Colon (tissue), 2 donors: ENCODE data around the gene MESD.
"Not testable (repeated sequence)": the region's sequence is repeated elsewhere in the genome, so short reads cannot be mapped to it uniquely, and the experiment has no call there.

ENCODE experiments used
- FAIRE-seq: peaks from 2 replicates; lab custom pipeline; 2012; peaks lifted over from hg19 to GRCh38; lab: Jason Lieb, UNC
- donor health status: control.
- donor health status: control.

MESD gene

DNA sequence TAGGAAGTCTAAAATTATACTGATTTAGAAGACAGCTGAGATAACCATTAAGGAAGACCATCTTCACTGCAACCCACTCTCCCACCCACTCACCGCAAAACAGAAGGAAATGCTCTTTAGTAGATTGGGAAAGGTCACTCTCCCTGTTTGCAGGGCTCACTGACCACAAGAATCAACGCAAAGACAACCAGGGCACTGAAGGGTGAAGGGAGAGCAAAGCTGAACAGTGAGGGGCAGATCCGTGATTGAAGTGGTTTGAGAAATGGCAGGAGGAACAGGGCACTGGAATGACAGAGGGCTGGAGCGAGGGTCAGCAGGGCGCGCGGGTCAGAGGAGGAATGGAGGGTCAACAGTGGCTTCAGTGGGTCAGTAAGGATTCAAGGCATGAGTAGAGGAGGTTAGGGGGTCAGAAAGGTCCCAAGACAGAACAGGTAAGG is 520 bp downstream of the MESD start:
- no peak for FAIRE-seq

DNA sequence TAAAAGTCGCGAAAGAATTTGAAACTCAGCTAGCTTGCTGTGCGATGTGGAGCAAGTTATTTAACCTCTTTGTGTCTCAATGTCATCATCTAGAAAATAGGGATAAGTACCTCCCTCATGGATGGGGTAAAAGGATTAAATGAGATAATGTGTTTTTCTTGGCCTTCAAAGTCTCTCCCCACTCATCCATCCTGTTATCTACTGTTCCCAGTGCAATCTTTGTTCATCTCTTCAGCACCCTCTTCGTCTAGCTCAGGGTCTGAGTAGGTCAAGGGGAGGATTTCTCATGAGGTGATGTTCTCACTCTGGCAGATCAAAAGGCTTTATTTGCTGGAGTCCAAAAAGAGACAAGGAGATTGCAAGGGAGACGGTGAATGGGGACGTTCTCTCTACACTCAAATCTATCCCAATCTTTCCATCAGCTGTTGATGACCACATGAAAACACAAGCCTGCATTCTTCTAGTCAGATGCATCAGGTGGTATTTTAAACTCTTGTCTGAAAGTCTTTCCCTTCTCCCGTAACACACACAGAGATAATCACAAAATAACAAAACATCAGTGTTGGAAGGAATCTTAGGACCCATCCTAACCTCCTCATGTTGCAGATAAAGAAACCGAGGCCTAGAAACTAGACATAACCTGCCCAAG is 1.3 kb downstream of the MESD start:
- FAIRE-seq: no peak

DNA sequence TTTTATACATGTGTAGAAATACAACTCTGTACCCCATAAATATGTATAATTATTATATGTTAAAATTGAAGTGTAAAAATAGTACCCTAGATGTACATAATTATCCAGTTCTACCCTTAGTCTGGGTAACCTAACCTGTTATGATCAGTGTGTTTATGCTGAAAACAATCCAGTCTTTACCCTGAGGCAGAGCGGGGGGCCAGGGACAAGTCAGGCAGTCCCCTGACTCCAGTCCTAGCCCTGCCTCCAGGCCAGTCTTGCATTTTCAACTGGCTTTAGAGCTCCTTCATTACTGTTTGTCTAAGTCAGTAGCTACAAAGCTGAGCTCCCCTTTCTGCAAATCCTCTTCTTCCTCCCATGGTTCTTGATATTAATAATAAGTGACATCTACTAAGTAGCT is 3.1 kb downstream of the MESD start:
- no peak for FAIRE-seq

DNA sequence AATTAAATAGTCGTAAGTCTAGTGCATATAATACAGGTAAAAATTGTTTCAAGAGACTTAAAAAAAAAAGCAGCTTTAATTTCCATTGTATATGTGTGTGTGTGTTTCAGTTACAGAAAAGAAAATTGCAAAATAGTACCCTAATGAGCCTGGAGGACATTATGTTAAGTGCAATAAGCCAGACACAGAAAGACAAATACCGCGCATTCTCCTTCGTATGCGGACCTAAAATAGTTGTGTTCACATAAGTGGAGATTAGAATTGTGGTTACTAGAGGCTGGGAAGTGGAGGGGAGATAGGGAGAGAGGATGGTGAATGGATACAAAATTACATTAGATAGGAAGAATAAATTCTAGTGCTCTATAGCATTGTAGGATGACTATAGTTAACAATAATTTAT is 3.6 kb downstream of the MESD start:
- no peak for FAIRE-seq

DNA sequence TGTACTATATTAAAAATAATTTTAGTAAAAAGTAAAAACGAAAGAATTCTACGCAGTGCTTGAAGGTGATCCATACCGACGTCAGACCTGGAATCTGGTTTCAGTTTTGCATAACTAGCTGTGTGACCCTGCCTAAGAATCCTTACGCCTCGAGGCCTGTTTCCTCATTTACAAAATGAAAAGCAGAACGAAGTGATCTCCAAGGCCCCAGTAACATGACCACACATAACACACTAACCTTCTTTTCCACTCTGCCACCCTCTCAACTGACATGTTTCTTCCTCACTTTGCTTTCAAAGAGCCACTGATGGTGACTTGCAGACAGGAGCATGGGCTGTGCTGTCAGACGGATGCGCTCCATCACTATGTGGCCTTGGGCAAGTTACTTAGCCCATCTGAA is 4.8 kb downstream of the MESD start:
- FAIRE-seq: no peak

DNA sequence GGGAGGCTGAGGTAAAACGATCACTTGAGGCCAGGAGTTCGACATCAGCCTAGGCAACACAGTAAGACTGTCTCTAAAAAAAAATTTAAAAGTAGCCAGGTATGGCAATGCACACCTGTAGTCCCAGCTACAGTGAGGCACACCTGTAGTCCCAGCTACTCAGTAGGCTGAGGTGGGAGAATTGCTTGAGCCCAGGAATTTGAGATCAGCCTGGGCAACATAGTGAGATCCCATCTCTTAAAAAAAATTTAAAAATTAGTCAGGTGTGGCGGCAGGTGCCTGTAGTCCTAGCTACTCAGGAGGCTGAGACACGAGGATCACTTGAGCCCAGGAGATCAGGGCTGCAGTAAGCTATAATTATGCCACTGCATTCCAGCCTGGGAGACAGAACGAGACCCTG is 6.8 kb downstream of the MESD start:
- FAIRE-seq: no peak

DNA sequence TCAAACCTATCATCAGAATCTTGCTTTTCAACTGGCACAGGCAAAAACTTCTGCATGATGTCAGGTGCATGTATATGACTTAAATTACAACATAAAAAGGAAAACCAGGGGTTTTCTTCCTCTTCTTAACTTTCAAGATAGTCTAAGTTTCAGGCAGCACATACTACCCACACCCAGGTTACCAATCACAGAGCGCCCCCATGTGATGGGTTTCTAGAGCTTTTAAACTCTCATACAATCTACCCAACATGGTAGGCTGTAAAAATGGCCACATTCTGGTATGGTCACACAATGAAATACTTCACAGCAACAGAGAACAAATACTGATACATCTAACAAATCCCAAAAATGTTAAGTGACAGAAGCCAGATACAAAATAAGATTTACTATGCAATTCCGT is 7.4 kb downstream of the MESD start:
- FAIRE-seq: no peak

DNA sequence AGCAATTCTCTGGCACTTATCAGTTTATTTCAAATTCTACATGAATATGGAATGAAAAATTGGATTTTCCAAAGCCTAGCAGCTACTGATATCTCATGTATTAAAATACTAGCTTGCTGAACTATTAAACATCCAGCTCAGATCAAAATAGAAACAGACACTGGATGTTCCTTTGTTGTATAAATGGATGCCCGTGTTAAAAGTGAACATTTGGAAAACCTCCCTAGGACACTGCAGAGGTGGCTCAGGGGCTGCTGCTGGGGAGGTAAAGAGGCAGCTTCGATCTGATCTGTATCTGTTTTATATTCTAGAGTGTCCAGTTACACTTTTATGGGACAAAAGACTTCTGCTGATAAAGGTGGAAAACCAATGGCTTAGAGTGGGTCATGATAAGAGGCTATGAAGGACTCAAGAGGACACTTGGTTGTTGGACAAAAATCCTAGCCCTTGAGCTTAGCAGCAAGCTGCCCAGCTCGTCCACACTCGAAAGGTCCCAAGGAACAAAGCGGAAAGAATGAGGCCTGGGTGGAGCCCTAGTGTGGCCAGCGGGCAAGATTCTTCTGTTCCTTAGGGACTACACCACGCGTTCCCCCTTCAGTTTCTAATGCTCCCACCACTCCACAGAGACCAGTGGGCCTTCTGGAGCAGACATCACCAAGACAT is 9.9 kb downstream of the MESD start:
- no peak for FAIRE-seq

DNA sequence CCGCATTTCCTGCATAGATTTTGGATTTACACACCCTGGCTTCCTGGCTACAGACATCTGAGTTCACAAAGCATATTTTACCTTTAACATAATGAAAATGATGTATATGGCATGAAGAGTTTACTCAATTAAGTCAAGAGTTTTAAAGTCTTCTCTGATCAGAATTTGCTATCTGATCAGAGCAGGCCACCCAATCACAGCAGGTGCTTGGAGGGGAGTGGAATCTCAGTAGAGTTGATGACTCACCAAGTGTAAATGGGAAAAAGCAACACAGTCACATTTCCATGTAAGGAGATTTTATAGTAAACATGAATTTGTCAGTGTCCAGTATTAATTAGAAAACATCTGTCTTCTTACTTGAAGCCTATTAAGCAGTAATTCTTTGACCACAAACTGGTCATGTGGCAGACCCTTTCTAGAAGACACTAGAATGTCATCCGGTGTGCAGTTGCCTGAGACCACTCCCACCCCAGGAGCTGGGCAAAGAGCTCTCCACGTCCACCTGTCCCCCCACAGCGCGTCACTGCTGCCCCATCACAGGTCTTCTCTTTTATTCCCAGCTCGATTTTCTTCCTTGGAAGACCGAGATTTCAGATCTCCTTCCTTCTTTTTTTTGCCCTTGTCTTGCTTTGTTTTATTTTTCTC is 10.8 kb downstream of the MESD start:
- no peak for FAIRE-seq

DNA sequence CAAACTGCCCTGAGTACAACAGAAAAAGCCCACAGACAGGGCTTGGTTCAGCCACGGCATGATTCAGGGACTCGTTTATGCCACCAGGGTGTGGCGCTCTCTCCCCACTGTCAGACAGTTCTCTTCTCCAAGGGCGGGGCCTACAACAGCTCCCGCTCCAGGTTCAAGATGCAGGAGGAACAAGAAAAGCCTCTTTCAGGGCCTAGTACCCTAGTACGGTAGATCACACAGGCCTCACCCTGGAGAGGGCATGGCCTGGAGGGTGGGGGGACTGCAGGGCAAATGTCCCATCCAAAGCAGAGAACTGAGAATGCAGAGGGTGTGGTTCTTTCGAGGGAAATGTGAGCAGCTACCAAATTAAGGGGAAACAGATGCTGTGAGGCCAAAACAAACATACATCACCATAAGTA is 12.0 kb downstream of the MESD start:
- FAIRE-seq: no peak

DNA sequence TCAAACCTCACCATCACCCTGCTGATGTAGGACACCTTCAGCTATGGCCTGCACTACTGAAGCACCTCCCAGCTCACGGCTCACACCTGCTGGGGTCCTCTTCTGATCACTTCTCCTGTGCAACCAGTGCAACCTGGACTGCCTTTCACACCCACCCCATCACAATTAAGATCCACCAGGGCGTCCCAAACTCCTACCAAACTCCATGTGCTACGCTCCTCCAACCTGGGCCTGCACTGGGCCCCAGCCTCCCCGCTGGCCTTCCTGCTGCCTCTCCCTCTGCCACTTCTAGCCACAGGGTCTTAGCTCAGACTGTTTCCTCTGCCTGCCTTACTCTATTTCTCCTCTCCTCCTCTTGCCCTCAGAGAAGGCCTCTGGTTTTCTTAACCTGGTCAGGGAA is 12.8 kb downstream of the MESD start:
- FAIRE-seq: no peak

DNA sequence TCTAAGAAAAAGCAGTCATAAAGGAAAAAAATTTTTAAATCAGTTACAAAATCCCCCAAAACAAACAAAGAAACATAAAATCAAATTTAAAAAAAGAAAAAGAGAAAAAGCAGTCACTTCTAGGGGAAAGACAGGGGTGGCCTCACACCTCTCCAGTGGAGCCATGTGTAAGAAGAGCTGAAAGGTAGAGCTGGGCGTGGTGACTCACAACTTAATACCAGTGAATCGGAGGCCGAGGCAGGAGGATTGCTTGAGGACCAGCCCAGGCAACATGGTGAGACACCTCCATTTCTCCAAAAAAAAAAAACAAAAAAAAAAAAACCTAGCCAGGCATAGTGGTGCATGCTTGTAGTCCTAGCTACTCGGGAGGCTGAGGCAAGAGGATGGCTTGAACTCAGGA is 14.7 kb downstream of the MESD start:
- no peak for FAIRE-seq

DNA sequence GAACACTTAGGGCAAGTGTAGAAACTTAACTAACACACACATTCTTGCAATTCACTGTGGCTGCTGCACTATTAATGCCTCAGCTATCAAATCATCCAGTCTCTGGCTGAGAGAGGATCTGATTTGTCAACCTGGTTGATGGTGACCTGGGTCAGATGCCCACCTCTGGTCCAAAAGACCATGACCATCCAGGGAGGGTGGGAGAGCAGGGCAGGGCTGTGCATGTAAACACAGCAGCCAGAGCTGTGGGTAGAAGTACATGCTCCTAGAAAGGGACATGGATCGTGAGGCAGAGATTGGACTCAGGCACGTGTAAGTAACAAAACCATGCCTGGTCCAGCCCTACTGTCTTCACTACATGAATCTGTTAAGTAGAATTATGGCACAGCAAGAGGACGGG is 17.3 kb downstream of the MESD start:
- no peak for FAIRE-seq

DNA sequence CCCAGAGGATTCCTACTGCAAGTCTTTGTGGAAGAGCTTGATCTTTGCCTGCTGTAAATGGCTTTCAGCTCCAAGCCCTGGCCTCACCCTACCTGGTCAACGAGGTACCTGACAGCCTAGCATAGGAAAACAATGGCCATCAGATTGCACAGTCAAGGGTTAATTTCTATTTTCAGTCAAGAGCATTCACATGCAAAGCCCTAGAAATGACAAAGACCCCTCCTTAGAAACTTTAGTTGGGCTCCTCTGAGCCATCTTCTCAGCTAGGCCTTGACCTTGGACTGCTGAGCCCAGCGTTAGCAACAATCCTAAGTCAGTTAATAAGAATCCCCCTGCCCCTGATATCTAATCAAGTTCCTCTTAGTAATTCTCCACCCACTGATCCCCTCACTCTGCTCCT is 18.5 kb downstream of the MESD start:
- no peak for FAIRE-seq

DNA sequence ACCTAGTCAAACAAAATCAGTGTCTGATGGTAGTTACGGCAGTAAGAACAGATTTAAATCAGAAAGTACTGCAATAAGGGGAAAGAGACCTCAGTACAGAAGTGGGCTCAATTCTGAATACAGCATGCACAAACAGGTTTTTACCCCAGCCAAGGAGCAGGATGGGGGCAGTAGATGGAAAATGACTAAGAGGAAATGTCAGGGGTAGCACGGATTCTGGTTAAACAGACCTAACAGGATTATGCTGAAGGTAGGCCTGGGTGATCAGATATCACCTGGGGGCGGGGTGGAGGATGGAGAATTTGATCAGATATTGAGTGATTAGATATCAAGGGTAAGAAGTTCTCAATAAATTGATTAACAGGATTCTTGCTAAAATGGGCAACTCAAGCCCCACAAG is 19.0 kb downstream of the MESD start:
- no peak for FAIRE-seq

DNA sequence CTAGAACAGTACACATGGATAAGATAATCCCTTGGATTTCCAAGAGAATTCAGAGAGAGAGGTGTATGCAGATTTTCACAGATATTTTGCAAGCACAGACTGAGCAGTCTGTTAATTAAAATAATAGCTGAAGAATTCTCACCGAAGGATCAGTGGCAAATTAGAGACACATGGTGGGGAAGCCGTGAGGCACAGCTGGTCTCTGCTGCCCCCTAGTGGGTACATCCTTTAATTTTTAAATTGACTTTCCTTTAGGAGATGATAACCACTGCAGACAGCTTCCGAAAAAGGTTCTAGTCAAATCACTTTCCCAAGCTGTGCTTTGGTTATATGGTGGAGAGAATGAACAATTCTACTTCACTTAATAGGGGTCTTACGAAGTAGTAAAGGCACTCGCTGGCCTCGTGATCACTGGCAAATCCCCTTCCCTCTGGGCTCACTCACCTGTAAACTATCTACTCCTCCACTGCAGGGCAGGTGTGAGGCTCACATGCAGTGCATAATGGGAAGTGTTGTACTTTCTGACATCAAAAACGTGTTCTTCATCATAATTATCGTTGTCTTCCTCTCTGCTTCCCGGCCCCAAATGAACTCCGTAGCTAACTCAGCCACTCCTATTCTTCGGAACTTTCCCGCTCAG is 19.5 kb downstream of the MESD start:
- no peak for FAIRE-seq

DNA sequence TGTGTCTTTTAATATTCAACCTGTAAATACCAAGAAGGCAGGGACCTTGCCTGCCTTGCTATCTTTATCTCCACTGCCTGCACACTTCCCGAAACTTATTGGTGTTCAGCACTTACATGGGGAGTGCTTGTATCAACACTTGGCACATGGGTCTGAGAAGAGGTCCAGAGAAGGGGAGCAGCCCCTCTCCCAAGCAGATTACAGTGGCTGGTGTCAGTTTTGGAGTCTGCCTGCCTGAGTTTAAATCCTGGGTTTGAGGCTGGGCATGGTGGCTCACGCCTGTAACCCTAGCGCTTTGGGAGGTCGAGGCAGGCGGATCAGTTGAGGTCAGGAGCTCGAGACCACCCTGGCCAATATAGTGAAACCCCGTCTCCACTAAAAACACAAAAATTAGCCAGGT is 20.3 kb downstream of the MESD start:
- FAIRE-seq: no peak

DNA sequence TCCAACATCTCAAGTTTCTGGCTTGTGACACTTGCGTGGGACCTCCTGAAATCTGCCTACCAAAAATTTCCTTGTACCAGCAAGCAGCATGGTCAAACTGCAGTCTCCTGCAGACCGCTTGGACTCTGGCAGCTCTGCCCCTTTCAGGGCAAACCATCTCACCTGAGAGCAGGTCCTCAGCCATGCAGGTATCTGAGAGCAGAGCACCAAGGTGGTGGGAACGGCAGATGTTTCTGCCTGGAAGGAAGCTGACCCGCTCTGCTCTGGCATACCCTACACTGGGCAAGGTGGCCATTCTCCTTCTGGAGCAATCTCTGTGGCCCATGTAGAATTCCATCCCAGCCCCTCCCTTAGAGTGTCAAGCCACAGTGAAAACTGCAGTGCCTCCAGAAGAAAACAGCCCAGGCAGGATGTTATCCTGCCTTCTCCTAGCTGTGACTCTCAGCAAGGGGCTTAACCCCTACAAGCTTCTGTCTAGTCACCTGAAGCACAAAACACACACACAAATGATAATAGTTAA is 21.6 kb downstream of the MESD start:
- FAIRE-seq: no peak

DNA sequence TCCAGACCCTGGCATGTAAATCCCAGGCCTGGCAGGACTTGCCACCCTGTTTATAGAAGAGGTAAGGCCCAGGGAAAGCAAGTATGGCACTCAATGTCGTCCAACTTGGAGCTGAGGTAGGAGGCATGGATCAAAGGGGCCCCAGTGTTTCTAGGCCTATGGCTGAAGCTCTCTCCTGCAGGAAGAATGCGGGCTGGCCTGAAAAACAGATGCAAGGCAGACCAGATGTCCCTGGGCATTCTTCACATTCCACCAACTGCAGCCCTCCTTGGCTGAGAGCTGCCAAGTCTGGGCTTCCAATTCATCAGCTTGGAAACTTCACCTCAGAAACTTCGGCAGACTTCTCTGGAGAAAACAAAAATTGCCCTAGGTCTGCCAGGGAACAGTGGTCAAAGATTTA is 22.2 kb downstream of the MESD start:
- FAIRE-seq: no peak

DNA sequence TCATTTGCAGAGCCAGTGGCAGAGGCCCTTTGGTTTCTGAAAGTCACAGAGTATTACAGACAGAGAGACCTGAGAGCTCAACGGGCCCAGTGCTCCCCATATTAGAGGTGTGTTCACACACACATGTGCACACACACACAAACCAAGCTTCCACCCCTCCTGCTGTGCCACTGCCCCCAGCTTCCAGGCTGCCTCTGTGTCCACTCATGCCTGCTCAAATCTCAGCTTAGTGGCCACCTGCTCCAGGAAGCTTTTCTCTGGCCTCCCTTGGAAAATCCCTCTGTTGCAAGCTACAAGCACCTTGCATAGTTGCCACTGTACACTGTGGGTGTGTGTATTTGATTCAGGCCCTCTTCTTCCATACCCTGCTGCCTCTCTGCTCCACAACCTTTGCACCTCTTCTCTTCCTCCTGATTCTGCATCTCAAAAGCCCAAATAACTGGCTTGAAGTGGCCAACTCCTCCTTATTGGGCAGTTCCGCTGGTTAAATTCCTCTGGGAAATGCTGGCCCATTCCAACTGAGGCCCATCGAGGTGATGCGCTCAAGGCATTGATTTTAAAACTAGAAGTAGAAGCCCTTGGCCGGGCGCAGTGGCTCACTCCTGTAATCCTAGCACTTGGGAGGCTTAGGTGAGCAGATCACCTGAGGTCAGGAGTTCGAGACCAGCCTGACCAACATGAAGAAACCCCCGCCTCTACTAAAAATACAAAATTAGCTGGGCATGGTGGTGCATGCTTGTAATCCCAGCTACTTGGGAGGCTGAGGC is 23.0 kb downstream of the MESD start:
- FAIRE-seq: no peak

DNA sequence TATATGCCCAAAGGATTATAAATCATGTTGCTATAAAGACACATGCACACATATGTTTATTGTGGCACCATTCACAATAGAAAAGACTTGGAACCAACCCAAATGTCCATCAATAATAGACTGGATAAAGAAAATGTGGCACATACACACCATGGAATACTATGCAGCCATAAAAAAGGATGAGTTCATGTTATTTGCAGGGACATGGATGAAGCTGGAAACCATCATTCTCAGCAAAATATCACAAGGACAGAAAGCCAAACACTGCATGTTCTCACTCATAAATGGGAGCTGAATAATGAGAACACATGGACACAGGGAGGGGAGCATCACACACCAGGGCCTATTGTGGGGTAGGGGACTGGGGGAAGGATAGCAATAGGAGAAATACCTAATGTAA is 24.2 kb downstream of the MESD start:
- FAIRE-seq: not testable (repeated sequence)

DNA sequence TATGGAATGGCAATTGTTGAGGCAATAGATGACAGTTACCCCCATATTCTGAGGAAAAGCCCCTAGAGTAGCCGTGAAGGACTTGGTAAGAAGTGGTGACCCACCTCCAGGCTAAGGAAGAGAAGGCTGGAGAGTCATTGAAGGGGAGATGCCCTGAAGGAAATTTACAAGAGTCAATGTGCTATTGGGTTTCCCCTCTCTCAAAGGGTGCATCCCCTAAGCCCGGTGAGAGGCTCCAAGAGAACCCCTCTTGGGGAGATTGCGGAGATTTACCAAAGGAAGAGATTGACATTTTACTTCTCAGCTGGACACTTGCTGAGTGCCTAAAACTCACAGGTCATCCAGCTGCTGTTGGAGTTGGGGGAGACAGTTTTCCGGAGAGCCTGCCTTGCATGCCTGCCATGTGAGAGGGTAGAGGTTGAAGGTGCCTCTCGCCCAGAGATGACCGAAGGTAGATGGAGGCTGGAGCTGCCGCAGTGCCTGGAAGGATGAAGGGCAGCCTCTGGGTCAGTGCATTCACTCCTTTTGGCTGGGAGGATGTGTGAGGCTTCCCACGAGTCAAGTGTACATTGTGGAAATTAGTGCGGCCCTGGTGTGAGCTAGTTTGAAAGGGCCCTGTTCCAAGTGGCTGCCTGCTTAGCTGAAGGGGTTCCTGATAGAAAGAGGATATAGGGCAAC is 30.7 kb downstream of the MESD start:
- FAIRE-seq: no peak
